Mesendoderm (in vitro differentiated cells): ENCODE measurements around the gene SAE1.
"Not testable (repeated sequence)": the region's sequence is repeated elsewhere in the genome, so short reads cannot be mapped to it uniquely, and the experiment has no call there.

Experiments
- DNase-seq: peaks from one replicate; pipeline ENCODE4 v3.0.0; 2013
- H2AK5ac ChIP-seq: 2 replicates; pipeline ENCODE4 v1.6.1; 2013; ENCODE audit warnings: low read length, inconsistent platforms
- H2BK120ac ChIP-seq: 2 replicates; pipeline ENCODE4 v1.6.1; 2013; ENCODE audit warnings: low read depth, mild to moderate bottlenecking, low read length, moderate library complexity, mixed read lengths
- H2BK15ac ChIP-seq: replicated peaks from 2 replicates; pipeline ENCODE4 v1.6.1; 2013; ENCODE audit warnings: low read depth, mild to moderate bottlenecking, moderate library complexity
- H2BK5ac ChIP-seq: 2 replicates; pipeline ENCODE4 v1.6.1; 2013; ENCODE audit warnings: low read length, inconsistent platforms
- H3K18ac ChIP-seq: 2 replicates; pipeline ENCODE4 v1.6.1; 2013; ENCODE audit warnings: mild to moderate bottlenecking, low read length, mixed read lengths
- H3K23ac ChIP-seq: one replicate; pipeline ENCODE4 v1.6.1; 2013; ENCODE audit warnings: low read length
- H3K27ac ChIP-seq: 2 replicates; pipeline ENCODE4 v1.5.1; 2013; ENCODE audit warnings: low read depth, mild to moderate bottlenecking, inconsistent platforms, low read length, moderate library complexity
- H3K27me3 ChIP-seq: 2 replicates; pipeline ENCODE4 v1.6.1; 2013; ENCODE audit warnings: low read length, control low read depth, mild to moderate bottlenecking, inconsistent platforms; ENCODE audit not compliant: insufficient read depth, poor library complexity
- H3K36me3 ChIP-seq: 2 replicates; pipeline ENCODE4 v1.6.1; 2013; ENCODE audit warnings: low read length, inconsistent platforms; ENCODE audit not compliant: control insufficient read depth, insufficient read depth
- H3K4ac ChIP-seq: one replicate; pipeline ENCODE4 v1.6.1; 2013; ENCODE audit warnings: low read depth, mild to moderate bottlenecking, low read length, moderate library complexity
- H3K4me1 ChIP-seq: 2 replicates; pipeline ENCODE4 v1.6.1; 2013; ENCODE audit warnings: low read depth, low read length, inconsistent platforms; ENCODE audit not compliant: control insufficient read depth
- H3K4me2 ChIP-seq: 2 replicates; pipeline ENCODE4 v1.6.1; 2013; ENCODE audit warnings: low read length
- H3K4me3 ChIP-seq: 2 replicates; pipeline ENCODE4 v1.5.1; 2013; ENCODE audit warnings: mild to moderate bottlenecking, low read length
- H3K56ac ChIP-seq: one replicate; pipeline ENCODE4 v1.6.1; 2013; ENCODE audit warnings: low read length
- H3K79me1 ChIP-seq: 2 replicates; pipeline ENCODE4 v1.6.1; 2013; ENCODE audit warnings: low read length, inconsistent platforms
- H3K79me2 ChIP-seq: 2 replicates; pipeline ENCODE4 v1.6.1; 2013; ENCODE audit warnings: mild to moderate bottlenecking, low read length; ENCODE audit not compliant: control insufficient read depth, insufficient read depth
- H3K9ac ChIP-seq: 2 replicates; pipeline ENCODE4 v1.6.1; 2013; ENCODE audit warnings: low read length, inconsistent platforms
- H4K5ac ChIP-seq: one replicate; pipeline ENCODE4 v1.6.1; 2013; ENCODE audit warnings: low read length
- H4K8ac ChIP-seq: one replicate; pipeline ENCODE4 v1.6.1; 2013; ENCODE audit warnings: low read depth, mild to moderate bottlenecking, control low read depth, low read length, moderate library complexity
- WGBS: extraction: QIAGEN DNeasy Blood & Tissue Kit; methylation state at CpG from one replicate; pipeline ENCODE4 v1.1.7; 2013; ENCODE audit warnings: low lambda C conversion rate, missing lambda C conversion rate; ENCODE audit not compliant: insufficient coverage; ENCODE audit errors: extremely low coverage; 5-methylcytosine and 5-hydroxymethylcytosine counted together

The SAE1 gene

DNA sequence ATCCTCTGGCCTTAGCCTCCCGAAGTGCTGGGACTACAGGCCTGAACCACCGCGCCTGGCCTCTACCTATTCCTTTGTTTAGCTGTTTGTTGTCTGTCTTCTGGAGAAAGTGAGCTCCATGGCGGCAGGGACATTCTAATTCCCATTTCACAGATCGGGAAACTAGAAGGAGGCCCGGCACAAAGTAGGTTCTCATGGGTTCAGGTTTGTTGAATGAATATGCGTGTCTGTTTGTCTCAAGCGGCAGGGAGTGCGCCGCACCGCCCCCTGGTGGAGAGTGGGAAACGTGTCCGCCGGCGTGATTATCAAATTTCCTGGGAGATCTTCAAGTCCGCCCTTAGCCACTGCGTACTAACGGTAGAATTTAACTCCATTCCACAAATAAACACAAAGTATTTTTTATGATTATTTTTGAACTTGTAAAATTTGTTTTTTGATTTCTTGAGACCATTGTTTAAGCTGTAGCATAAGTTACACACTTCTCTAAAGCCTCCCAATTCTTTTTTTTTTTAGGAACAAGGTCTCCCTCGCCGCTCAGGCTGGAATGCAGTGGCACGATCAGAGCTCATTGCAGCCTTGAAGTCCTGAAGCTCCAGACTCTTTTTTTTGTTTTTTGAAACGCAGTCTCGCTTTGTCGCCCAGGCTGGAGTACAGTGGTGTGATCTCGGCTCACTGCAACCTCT lies 116.8 kb downstream of the SAE1 start:
- peak; percentile 83 for DNase-seq
- Histone ChIP-seq H3K27me3 (no peaks in the 10 kb centered on the region), H3K79me1 (no peaks in the 10 kb centered on the region), H3K9ac (no peak overlapping the region), H4K8ac (no peak overlapping the region), H3K4me2 (no peak overlapping the region), H3K18ac (no peak overlapping the region), H3K4me3 (no peak overlapping the region), H3K79me2 (no peaks in the 10 kb centered on the region), H3K36me3 (no peaks in the 10 kb centered on the region), H4K5ac (no peak overlapping the region), H3K4ac (no peak overlapping the region), H3K56ac (no peak overlapping the region), H3K4me1 (peaks cover 2% of the 10 kb centered on the region), H2BK5ac (no peak overlapping the region), H2BK15ac (no peak overlapping the region), H3K23ac (no peak overlapping the region), H2AK5ac (no peak overlapping the region), H3K27ac (no peak overlapping the region), H2BK120ac (no peak overlapping the region)
- WGBS, result no CpG with 5 or more reads among the region's 25 CpGs

- H3K4me2 ChIP-seq, H3K4me3 ChIP-seq, H4K8ac ChIP-seq, H3K36me3 ChIP-seq, H3K56ac ChIP-seq, H3K23ac ChIP-seq, H3K79me1 ChIP-seq, H3K27ac ChIP-seq, H2BK120ac ChIP-seq, H2BK15ac ChIP-seq, H3K79me2 ChIP-seq, H2BK5ac ChIP-seq, H3K4ac ChIP-seq, H2AK5ac ChIP-seq, H4K5ac ChIP-seq, H3K18ac ChIP-seq, DNase-seq, H3K4me1 ChIP-seq, H3K27me3 ChIP-seq, H3K9ac ChIP-seq: not testable (repeated sequence)
- WGBS, result no CpG with 5 or more reads among the region's 8 CpGs
Measured at GRCh38 chr19:47253016-47253415, 122.4 kb downstream of the SAE1 start.

- Histone ChIP-seq H3K4me1 (peaks cover 2% of the 10 kb centered on the region), H2BK5ac (no peak overlapping the region), H3K79me1 (peaks cover 8% of the 10 kb centered on the region), H4K5ac (no peak overlapping the region), H3K4me2 (no peak overlapping the region), H4K8ac (no peak overlapping the region), H3K23ac (no peak overlapping the region), H3K79me2 (peaks cover 9% of the 10 kb centered on the region), H2BK15ac (no peak overlapping the region), H3K56ac (no peak overlapping the region), H3K27me3 (no peaks in the 10 kb centered on the region), H2BK120ac (no peak overlapping the region), H3K9ac (no peak overlapping the region), H3K27ac (no peak overlapping the region), H3K36me3 (no peaks in the 10 kb centered on the region), H2AK5ac (no peak overlapping the region), H3K18ac (no peak overlapping the region), H3K4ac (no peak overlapping the region), H3K4me3 (no peak overlapping the region)
- DNase-seq, result peak; percentile 65
- no CpG with 5 or more reads among the region's 3 CpGs for WGBS
Measured at GRCh38 chr19:47253467-47253881, 122.8 kb downstream of the SAE1 start.

DNA sequence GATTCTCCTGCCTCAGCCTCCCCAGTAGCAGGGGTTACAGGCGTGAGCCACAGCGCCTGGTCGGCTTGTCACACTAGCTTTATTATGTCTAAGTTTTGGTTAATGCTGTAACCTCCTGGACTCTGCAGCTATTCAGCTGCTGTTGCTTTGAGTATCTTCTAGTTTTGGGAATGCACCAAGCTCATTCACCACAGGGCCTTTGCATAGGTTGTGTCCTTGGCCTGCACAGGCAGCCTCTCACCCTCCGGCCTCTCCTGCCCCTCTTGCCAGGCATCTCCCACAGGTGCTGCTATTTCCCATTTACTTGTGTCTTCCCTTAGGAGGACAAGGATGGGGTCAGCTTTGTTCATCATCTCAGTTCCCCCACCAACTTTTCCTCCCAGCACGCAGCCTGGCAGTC lies 123.3 kb downstream of the SAE1 start:
- no peak overlapping the region for H3K4me2 ChIP-seq
- H3K23ac ChIP-seq, result no peak overlapping the region
- peaks cover 11% of the 10 kb centered on the region for H3K79me1 ChIP-seq
- H2AK5ac ChIP-seq, result no peak overlapping the region
- no peak overlapping the region for H3K4ac ChIP-seq
- H3K56ac ChIP-seq, result no peak overlapping the region
- no peak overlapping the region for H3K27ac ChIP-seq
- no peak for DNase-seq
- H2BK15ac ChIP-seq, result no peak overlapping the region
- no peak overlapping the region for H2BK5ac ChIP-seq
- H4K8ac ChIP-seq, result no peak overlapping the region
- H3K4me3 ChIP-seq, result no peak overlapping the region
- peaks cover under 1% of the 10 kb centered on the region for H3K36me3 ChIP-seq
- H3K4me1 ChIP-seq, result peaks cover 2% of the 10 kb centered on the region
- no peak overlapping the region for H3K9ac ChIP-seq
- WGBS, result no CpG with 5 or more reads among the region's 5 CpGs
- no peak overlapping the region for H4K5ac ChIP-seq
- H3K79me2 ChIP-seq, result peaks cover 10% of the 10 kb centered on the region
- H2BK120ac ChIP-seq, result no peak overlapping the region
- H3K18ac ChIP-seq, result no peak overlapping the region
- no peaks in the 10 kb centered on the region for H3K27me3 ChIP-seq

DNA sequence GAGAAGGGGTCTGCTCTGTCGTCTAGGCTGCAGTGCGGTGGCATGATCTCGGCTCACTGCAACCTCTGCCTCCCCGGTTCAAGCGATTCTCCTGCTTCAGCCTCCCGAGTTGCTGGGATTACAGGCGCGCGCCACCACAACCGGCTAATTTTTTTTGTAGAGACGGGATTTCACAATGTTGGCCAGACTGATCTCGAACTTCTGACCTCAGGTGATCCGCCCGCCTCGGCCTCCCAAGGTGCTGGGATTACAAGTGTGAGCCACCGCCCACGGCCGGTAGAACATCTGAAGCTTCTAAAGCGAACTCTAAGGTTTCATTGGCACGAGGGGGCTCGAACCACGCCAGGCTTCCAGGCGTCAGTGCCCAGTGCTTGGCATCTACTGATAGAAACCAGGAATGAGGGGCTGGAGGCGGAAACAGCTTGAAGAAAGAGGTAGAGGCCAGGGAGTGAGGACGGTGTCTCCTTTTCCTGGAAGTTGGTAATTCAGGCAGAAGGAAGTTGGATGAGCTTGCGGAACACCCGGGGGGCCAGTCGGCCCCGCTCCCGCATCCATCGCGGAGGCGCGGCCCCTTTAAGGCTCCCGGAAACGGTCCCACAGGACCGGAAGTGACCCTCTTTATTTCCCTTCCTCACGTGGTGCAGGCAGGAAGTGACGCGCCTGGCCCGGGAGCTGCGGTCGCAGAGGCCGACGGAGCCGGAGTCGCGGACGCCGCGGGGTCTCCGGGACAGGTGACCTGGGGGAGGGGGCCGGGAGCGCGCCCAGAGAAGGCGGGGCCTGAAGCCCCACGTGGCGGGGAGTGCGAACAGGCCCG lies 125.5 kb downstream of the SAE1 start, which contains the start of gene CCDC9:
CCDC9 (plus strand) TSS at position 647 of the 814 bp plus-strand sequence. CDS start 1,876 bp downstream, outside the sequence.
- Histone ChIP-seq H3K9ac (peak within 1 kb of the TSS; percentile 78), H2BK120ac (no peak within 1 kb of the TSS), H3K56ac (peak within 1 kb of the TSS; percentile 90), H3K79me2 (peaks cover 12% of the 10 kb centered on the region), H4K8ac (no peak within 1 kb of the TSS), H2AK5ac (no peak within 1 kb of the TSS), H3K79me1 (peaks cover 20% of the 10 kb centered on the region), H3K4me3 (peak within 1 kb of the TSS; percentile 50), H3K4me1 (peaks cover 2% of the 10 kb centered on the region), H4K5ac (no peak within 1 kb of the TSS), H3K4ac (peak within 1 kb of the TSS; percentile 90), H3K23ac (no peak within 1 kb of the TSS), H2BK5ac (no peak within 1 kb of the TSS), H3K4me2 (peak within 1 kb of the TSS; percentile 68), H3K27ac (peak within 1 kb of the TSS; percentile 25), H2BK15ac (no peak within 1 kb of the TSS), H3K36me3 (peaks cover 5% of the 10 kb centered on the region), H3K18ac (no peak within 1 kb of the TSS), H3K27me3 (no peaks in the 10 kb centered on the region)
- peak; percentile 99 for DNase-seq
- WGBS, result no CpG with 5 or more reads among the region's 60 CpGs
